ENCODE measurements around the gene SPRING1.
"Not testable (repeated sequence)": the region's sequence is repeated elsewhere in the genome, so short reads cannot be mapped to it uniquely, and the experiment has no call there.

SPRING1 gene, protein sequence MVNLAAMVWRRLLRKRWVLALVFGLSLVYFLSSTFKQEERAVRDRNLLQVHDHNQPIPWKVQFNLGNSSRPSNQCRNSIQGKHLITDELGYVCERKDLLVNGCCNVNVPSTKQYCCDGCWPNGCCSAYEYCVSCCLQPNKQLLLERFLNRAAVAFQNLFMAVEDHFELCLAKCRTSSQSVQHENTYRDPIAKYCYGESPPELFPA

DNA sequence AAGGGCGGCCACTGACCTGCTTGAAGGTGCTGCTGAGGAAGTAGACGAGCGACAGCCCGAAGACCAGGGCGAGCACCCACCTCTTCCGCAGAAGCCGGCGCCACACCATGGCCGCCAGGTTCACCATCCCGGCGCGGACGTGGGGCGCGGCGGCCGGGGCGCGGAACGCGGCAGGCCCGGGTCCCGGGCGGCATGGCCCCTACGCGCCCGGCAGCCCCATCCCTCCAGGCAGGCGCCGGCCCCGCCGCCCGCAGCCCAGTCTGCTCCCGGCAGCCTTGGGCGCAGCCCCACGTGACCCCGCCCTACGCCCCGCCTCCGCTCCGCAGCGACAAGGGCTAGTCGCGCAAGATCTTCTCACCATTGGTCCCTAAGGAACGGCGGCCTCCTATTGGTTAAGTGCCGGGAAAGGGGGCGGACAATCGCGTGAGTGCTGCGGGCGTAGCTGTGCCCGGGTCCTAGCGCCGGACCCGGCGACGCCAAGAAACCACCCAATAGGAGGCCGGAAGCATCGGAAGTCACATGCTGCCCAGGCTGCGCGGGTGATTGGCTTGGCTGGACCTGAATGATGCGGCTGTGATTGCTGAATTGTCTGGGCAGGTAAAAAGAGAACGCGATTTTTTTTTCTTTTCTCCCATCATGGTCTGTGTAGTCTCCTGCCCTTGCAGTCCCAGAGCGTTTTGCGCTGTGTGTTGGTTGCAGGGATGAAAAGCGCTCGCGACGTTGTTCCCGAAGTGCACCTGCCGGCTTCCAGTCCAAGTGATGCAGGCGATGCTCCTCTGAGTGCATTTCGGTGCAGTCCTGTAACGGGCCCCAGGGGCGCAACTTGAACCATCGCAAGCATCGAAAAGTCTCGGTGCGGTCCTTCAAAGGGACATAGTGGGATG lies at the start of gene SPRING1, which contains the start of gene RNFT2:
TSS of gene SPRING1 (minus strand) at position 296 of the 884 bp plus-strand sequence. CDS start at position 127, 169 bp downstream.
TSS of gene RNFT2 (plus strand) at position 542 of the 884 bp plus-strand sequence. CDS start 2,183 bp downstream, outside the sequence.
- DNase-seq: peak; percentile 98 to 99

DNA sequence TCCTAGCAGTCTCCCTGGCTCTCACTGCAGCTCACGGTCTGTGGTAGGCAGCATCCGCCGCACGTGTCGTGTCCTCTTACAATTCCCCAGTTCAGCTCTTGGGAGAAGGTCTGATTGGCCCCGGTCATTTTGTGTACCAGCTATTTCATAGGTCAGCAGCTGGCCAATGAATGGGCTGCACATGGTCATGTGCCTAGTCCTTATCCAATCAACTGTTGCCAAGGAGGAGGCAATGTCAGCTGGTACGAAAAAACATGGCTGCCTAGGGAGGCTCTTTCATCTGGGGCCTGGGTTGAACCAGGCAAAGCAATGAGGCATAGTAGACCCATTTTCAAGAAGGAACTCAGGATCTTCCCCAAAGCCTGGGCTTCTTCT lies 46.4 kb upstream of the SPRING1 start:
- no peak for DNase-seq

DNA sequence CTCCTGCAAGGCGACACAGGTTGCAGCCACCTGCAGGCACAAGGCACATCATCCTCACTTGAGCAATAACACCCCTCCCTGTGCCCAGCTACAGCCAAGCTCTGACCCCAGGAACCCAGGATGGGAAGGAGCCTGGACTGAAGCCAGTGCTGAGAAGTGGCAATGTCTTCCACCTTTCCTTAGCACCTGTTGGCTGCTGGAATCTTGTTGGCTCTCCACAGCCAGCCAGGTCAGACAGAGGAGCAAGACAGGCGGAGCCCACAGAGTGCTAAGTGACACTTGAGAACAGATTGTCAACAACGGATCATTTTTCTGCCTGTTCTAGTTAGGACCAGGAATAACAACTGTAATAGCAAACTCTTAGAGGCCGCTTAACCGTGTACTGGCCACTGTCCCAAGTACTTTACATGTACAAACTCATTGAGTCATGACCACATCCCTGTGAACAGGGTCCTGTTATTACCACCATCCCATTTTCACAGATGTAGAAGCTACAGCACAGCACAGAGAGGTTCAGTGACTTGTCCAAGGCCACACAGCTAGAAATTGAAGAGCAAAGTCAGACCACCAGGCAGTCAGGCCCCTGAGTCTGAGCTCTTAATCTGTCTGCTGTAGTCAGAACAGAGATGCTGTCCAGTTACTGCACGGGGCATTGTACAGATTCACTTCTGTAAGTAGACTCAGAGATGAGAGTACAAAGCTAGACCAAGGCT lies 45.8 kb upstream of the SPRING1 start:
- DNase-seq: no peak

DNA sequence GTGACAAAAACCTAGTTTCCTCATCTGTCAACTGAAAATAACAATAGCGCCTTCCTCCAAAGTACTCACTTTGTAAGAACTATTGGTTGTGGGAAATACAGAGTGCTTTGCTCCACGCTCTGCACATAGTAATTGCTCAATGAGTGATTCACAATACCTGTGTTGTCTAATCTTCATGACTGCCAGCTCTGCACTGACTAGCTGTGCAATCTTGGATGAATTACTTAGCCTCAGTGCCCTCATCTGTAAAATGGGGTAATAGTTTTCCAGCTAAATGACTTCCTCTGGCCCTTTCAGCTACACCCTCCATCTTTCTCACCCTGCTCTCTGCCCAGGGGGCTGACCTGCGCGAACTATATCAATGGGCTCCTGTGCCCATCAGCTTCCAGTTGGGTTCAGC lies 43.1 kb upstream of the SPRING1 start:
- DNase-seq: no peak

DNA sequence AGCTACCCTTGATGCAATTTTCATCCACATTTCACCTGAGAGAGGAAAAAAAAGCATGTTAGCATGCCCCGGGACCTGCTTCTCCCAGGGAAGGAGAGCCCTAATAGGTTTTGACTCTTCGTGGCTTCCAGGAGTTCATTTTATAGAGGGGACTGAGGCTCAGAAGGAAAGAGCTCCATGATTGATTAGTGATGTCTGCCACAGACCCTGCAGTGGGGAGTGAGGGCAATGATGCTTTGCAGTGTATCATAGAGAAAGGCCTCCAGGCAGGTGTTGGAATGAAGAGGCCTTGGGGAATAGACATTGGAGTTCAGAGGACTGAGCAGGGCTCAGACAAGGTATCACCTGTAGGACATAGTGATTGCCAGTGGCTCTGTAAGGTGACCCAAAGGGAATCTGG lies 41.7 kb upstream of the SPRING1 start:
- DNase-seq: no peak

DNA sequence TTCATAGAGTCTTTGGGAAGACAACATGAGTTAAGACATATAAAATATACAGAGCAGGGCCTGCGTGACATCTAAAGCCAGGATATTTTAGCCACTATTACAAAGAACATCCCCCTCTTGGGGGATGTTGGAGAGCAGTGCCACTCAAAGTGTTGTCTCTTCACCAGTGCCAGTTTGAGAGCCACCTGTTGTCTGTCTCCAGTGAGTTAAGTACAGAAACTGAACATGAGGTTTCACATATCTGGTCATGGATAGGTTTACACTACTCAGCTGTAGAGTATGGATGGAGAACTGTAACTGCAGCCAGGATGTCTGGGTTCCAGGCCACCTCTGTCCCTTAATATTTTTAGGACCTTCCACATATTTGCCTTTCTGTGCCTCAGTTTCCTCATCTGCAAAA lies 39.4 kb upstream of the SPRING1 start:
- no peak for DNase-seq

DNA sequence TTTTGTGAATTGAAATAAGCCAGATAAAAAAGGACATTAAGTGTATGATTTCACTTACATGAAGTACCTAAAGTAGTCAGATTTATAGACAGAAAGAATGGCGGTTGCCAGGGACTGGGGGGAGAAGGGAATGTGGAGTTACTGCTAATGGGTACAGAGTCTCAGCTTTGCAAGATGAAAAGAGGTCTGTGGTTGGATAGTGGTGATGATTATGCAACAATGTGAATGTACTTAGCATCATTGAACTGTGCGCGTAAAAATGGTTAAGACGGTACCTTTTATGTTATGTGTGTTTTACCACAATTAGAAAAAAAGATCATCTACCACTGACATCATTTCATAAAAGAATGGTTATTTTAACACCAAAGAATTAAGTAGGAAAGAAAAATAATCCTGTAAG lies 36.2 kb upstream of the SPRING1 start:
- DNase-seq: no peak

DNA sequence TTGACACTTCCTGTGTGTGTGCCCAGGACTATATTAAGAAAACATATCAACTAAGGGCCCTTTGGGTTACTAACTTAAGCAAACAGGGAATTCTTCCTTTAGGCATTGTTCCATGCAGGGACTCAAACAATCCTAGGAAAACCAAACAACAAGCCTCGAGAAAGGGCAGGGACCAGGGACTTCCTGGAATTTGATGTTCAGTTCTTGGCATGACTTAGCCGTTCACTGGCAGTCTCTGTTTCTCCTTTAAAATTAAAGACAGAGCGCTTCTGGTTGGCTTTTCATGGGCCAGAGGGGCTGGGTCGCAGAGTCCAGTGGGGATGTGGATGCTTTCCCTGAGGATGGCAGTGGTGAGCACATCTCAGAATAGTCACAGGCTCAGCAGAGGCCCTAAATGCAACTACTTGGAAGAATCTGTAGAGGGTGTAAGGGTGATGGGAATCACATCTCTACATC lies 35.4 kb upstream of the SPRING1 start:
- no peak for DNase-seq

DNA sequence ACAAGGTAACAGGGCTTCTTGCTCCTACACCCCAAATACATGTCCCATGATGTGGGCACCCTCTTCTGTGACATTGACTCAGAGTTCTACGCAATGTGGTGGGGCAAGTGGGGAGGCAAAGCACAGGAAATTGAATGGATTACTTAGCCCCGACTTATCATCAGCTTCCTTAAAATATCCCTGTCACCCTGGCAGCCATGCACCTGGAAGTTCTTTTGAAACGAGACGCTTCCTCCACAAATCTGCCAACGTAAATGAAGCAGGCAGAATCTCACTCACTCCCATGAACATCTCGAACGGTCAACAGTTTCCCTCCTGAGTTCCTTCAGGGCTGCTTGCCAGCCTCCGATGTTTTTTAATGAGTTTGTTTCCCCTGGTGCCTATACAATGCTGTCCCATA lies 33.8 kb upstream of the SPRING1 start:
- no peak for DNase-seq

DNA sequence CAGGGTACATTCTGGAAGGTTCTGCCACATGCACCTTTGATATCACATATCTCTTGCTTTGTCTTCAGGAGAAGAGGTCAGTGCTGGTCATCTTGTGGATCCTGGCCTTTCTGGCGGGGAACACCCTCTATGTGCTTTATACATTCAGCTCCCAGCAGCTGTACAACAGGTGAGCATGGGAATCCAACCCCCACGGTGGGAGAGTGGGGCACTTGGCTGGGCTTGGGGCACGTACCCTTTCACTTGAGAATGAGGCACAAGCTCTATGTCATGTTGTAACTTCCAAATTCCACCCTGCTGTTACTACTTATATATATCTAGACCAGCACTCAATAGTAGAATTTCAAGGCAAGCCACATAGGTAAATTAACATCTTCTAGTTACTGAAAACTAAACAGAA lies 28.9 kb upstream of the SPRING1 start:
- no peak for DNase-seq

DNA sequence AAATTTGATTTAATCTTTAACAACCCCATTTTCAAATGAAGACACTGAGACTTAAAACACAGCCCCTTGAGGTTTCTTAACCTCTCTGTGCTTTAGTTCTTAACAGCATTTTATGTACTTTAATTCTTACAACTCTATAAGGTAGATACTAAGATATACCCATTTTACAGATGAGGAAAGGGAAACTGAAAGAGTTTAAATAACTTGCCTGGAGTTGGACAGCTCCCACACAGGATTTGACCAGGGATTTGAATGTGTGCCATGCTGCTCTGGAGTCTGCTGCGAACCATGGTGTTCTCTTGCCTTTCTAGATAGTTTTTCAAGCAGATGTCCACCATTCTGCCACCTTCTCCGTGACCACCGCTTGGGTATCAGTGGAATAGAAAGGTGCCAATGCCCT lies 28.4 kb upstream of the SPRING1 start:
- no peak for DNase-seq

DNA sequence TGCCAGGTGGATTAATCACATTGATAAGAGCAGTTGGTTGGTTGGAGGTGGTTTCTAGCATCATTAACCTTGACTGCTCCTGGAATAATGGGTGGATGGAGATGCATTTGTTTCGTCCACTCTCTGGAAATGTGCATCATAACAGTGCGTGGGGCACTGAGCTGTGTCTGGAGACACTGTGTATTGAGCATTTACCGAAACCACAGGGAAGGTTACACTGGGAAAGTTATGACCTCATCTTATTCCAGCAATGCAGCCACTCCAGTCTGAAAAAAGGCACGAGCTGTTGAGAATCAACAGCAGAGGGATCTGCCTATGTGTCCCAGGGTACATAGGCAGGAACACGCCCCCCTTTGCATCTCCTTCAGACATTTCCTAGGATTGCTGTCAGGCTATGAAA lies 27.4 kb upstream of the SPRING1 start:
- no peak for DNase-seq

DNA sequence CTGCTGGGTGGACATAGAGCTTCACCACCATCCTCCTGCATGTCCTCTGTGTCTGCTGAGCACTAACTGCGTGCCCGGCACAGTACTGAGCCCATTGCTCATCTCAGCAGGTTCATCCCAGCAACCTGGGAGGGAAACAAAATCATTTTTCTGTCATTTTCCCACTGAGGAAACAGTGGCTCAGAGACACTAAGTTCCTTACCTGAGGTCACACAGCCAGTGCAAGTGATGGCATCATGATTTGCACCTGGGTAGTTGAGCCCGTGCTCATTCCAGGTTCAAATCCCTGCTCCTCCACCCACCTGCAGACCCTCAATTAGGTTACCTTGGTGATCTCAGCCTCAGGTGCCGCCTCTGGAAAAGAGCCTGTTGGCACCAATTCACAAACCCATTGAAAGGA lies 23.6 kb upstream of the SPRING1 start:
- no peak for DNase-seq

DNA sequence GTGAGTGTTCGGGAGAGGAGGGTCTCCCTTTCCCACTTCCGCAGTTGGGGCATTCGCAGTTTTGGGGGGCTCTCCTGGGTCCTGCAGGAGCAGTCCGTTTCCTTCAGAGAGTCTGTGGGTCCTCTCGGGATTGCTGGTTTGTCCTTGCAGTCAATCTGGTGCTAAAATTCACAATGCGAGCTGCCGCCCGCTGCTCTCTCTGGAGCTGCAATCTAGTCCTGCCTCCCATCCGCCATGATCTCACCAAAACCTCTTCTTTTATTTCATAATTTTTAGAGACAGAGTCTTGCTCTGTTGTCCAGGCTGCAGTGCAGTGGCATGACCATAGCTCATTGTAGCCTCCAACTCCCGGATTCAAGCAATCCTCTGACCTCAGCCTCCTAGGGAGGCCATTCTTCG lies 22.8 kb upstream of the SPRING1 start:
- DNase-seq: no peak

DNA sequence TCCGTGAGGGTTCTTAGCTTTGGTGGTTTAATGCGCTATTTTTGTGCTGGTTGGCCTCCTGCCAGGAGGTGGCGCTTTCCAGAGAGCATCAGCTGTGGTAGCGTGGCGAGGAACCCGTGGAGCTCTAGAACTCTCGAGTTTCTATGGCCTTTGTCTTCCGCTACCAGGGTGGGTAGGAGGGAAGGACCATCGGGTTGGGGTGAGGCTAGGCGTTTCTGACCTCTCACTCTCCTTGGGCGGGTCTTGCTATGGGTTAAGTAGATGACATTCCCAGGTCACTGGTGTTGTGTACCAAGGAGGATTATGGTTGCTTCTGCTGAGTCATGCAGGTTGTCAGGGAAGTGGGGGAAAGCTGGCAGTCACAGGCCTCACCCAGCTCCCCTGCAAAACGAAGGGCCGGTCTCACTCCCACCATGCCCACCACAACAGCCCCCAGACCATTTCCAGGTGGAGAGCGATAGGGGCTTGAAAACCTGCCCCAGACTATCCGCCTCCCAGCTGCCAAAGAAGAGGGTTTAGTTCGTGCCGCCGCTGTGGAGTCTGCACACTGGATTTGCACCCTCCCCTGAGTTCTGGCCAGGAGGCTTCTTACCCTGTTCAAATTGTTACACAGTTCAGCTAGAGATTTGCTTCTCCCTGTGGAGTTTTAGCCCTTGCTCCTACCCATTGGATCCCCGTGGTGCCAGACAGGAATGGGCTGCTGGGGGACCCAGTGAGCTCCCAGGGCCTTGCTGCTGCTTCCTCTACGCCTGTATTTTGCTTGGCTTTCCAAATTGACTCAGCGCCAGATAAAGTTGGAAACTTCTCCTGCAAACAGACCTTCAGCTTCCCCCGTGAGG lies 22.1 kb upstream of the SPRING1 start:
- peak; percentile 31 to 37 for DNase-seq

DNA sequence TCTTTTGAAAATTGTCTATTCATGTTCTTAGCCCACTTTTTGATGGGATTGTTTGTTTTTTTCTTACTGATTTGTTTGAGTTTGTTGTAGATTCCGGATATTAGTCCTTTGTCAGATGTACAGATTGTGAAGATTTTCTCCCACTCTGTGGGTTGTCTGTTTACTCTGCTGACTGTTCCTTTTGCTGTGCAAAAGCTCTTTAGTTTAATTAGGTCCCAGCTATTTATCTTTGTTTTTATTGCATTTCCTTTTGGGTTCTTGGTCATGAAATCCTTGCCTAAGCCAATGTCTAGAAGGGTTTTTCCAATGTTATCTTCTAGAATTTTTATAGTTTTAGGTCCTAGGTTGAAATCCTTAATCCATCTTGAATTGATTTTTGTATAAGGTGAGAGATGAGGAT lies 16.9 kb upstream of the SPRING1 start:
- DNase-seq: not testable (repeated sequence)

DNA sequence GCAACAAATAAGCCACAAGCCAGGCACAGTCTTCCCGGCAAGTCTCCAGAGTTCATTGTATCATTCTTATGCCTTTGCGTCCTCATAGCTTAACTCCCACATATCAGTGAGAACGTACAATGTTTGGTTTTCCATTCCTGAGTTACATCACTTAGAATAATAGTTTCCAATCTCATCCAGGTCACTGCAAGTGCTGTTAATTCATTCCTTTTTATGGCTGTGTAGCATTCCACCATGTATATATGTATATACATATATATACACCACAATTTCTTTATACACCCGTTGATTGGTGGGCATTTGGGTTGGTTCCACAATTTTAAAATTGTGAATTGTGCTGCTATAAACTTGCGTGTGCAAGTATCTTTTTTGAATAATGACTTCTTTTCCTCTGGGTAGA lies 16.2 kb upstream of the SPRING1 start:
- not testable (repeated sequence) for DNase-seq

DNA sequence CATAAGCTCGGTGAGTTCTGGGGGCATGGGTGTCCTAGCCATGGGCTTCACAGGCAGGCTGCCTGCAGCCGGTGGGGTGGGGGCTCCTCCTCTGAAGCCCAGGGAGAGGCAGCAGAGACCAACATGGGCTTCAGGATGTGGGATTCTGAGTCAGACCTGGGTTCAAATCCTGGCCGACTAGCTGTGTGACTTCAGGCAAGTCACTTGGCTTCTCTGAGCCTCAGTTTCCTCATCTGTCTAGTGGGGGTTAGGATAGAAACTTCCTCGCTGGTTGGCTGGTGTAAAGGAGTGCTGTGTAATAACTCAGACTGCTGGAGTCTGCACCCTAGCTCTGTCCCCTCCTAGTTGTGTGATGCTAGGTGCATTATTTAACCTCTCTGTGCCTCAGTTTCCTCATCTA lies 12.4 kb upstream of the SPRING1 start:
- no peak for DNase-seq

DNA sequence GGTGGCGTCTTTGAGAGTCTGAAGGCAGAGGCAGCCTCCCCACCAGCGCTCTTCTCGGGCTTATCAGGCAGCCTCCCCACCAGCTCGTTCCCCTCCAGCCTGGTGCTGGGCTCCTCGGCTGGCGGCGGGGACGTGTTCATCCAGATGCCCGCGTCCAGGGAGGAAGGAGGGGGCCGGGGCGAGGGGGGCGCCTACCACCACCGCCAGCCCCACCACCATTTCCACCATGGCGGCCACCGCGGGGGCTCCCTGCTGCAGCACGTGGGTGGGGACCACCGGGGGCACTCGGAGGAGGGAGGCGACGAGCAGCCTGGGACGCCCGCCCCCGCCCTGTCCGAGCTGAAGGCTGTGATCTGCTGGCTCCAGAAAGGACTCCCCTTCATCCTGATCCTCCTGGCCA lies 12.0 kb upstream of the SPRING1 start:
- no peak for DNase-seq

DNA sequence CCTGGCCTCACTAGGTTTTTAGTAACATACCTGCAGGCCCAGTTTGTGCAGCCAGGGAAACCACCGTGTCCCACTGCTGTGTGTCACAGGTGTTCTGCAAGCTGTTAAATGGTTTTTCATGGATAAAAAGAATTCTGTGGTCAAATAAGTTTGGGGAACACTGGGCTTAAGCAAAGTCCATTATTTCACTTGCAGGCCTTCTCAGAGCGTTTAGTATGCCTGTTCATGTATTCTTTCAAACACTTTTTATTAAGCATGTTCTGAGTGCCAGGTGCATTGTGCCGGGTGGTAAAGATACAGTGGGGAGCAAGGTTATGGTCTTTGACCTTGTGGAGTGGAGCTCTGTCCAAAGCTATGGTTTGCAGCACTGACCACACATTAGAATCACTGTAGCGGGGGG lies 7.7 kb upstream of the SPRING1 start:
- DNase-seq: no peak

DNA sequence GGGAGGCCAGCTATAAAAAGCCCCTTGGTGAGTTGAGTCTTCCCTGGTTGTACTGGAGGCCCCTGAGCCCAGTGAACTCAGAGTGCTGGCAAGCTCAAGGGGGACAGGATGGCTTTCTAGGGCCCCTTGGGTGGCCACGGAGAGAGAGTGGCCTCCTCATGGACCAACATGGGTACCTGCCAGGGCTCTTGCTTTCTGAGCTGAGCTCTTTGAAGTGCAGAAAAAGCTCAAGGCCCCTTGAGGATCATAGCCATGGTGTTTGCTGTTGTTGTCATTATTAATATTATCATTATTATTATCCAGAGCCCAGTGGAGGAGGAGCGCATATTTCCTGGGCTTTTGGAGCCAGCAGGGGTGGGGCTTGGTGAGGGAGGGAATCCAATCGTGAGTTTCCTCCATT lies 6.9 kb upstream of the SPRING1 start:
- no peak for DNase-seq

DNA sequence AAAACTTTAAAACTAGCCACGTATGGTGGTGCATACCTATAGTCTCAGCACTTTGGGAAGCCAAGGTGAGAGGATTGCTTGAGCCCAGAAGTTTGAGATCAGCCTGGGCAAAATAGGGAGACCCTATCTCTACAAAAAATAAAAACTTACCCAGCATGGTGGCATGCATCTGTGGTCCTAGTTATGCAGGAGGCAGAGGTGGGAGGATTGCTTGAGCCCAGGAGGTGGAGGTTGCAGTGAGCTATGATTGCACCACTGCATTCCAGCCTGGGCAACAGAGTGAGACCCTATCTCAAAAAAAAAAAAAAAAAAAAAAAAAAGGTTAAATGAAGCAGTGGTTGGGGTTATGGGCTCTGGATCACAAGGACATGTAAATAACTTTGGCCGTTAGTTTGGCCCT lies 4.9 kb upstream of the SPRING1 start:
- not testable (repeated sequence) for DNase-seq
